Osteoblast (primary cell): ENCODE data around the gene TM4SF1. TPM values are rescaled to one million over a fixed set of nuclear protein-coding genes. Genes with fewer than 3 reads are reported as not detected.
A peak's percentile ranks its signal among the peaks of the same experiment; 100 is the strongest.

ENCODE experiments used
- DNase-seq: peaks from one replicate; pipeline ENCODE4 v3.0.0; 2011; ENCODE audit warnings: low spot score, mixed read lengths; ENCODE audit not compliant: insufficient read length; ENCODE audit errors: missing footprints
- H2AFZ ChIP-seq: 2 replicates; pipeline ENCODE4 v1.6.0; 2011; ENCODE audit warnings: mild to moderate bottlenecking, low read length
- H3K27ac ChIP-seq: 2 replicates; pipeline ENCODE4 v1.5.1; 2011; ENCODE audit warnings: mild to moderate bottlenecking, low read depth, low read length, moderate library complexity
- H3K27me3 ChIP-seq: 2 replicates; pipeline ENCODE4 v1.6.0; 2012; ENCODE audit warnings: mild to moderate bottlenecking, control low read depth, inconsistent platforms, low read length, moderate library complexity; ENCODE audit not compliant: insufficient read depth
- H3K36me3 ChIP-seq: 2 replicates; pipeline ENCODE4 v1.5.1; 2011; ENCODE audit warnings: mild to moderate bottlenecking, low read length, control low read depth, moderate library complexity; ENCODE audit not compliant: insufficient read depth
- H3K4me1 ChIP-seq: 2 replicates; pipeline ENCODE4 v1.5.1; 2011; ENCODE audit warnings: mild to moderate bottlenecking, low read length, control low read depth, moderate library complexity; ENCODE audit not compliant: insufficient read depth
- H3K4me2 ChIP-seq: 2 replicates; pipeline ENCODE4 v1.6.0; 2011; ENCODE audit warnings: mild to moderate bottlenecking, low read length; ENCODE audit not compliant: insufficient read depth
- H3K4me3 ChIP-seq: fragments of 200-600 bp; sonication (generic); 3 replicates; pipeline ENCODE4 v1.5.1; 2012; ENCODE audit warnings: mild to moderate bottlenecking, low read length, inconsistent platforms; ENCODE audit not compliant: insufficient read depth
- H3K79me2 ChIP-seq: 2 replicates; pipeline ENCODE4 v1.6.0; 2012; ENCODE audit warnings: mild to moderate bottlenecking, low read length, control low read depth, inconsistent platforms; ENCODE audit not compliant: insufficient read depth
- H3K9me3 ChIP-seq: 2 replicates; pipeline ENCODE4 v1.5.1; 2011; ENCODE audit warnings: low read depth, low read length, control low read depth
- H4K20me1 ChIP-seq: 2 replicates; pipeline ENCODE4 v1.6.0; 2012; ENCODE audit warnings: mild to moderate bottlenecking, low read length, control low read depth; ENCODE audit not compliant: insufficient read depth
- CTCF ChIP-seq: IDR thresholded peaks from 2 replicates; pipeline ENCODE4 v1.5.1; 2011; ENCODE audit warnings: mild to moderate bottlenecking, low read depth, low read length, moderate library complexity; ENCODE audit errors: extremely low read depth
- total RNA-seq: library from RNA; depleted of rRNA; stranded (reverse); fragments of >200 nt; gene quantifications from 2 replicates; pipeline ENCODE4 v1.2.3, GENCODE V29; 2012

TM4SF1 gene
- total RNA-seq, 1 donor, result 210 TPM

GRCh38 chr3:149384167-149384566, 6.7 kb upstream of the TM4SF1 start:
- H3K4me3 ChIP-seq, result no peak overlapping the region
- peaks cover 54% of the 10 kb centered on the region for H3K4me1 ChIP-seq
- H3K4me2 ChIP-seq, result no peak overlapping the region
- no peaks in the 10 kb centered on the region for H4K20me1 ChIP-seq
- no peak for TF ChIP-seq CTCF
- peaks cover under 1% of the 10 kb centered on the region for H3K79me2 ChIP-seq
- H3K36me3 ChIP-seq, result no peaks in the 10 kb centered on the region
- H3K27ac ChIP-seq, result peak overlapping the region; percentile 96
- DNase-seq, result no peak
- H3K9me3 ChIP-seq, result no peaks in the 10 kb centered on the region
- no peaks in the 10 kb centered on the region for H3K27me3 ChIP-seq
- no peak overlapping the region for H2AFZ ChIP-seq

GRCh38 chr3:149383703-149384102, 6.3 kb upstream of the TM4SF1 start:
- DNase-seq, result no peak
- Histone ChIP-seq H2AFZ (no peak overlapping the region), H3K9me3 (no peaks in the 10 kb centered on the region), H3K36me3 (no peaks in the 10 kb centered on the region), H4K20me1 (no peaks in the 10 kb centered on the region), H3K79me2 (peaks cover 3% of the 10 kb centered on the region), H3K4me1 (peaks cover 57% of the 10 kb centered on the region), H3K27ac (peak overlapping the region; percentile 96), H3K4me2 (no peak overlapping the region), H3K4me3 (no peak overlapping the region), H3K27me3 (no peaks in the 10 kb centered on the region)
- TF ChIP-seq CTCF, result no peak

GRCh38 chr3:149382518-149382917, 5.1 kb upstream of the TM4SF1 start:
- H2AFZ ChIP-seq, result no peak overlapping the region
- H3K4me1 ChIP-seq, result peaks cover 59% of the 10 kb centered on the region
- peak overlapping the region; percentile 54 for H3K4me2 ChIP-seq
- no peak for TF ChIP-seq CTCF
- no peaks in the 10 kb centered on the region for H3K36me3 ChIP-seq
- DNase-seq, result no peak
- H3K27ac ChIP-seq, result peak overlapping the region; percentile 94
- H3K9me3 ChIP-seq, result no peaks in the 10 kb centered on the region
- H3K27me3 ChIP-seq, result no peaks in the 10 kb centered on the region
- H3K4me3 ChIP-seq, result no peak overlapping the region
- H3K79me2 ChIP-seq, result peaks cover 3% of the 10 kb centered on the region
- H4K20me1 ChIP-seq, result no peaks in the 10 kb centered on the region

- peak overlapping the region; percentile 54 for H3K4me2 ChIP-seq
- no peak overlapping the region for H3K4me3 ChIP-seq
- no peaks in the 10 kb centered on the region for H3K27me3 ChIP-seq
- peaks cover 5% of the 10 kb centered on the region for H3K79me2 ChIP-seq
- no peak for TF ChIP-seq CTCF
- H3K9me3 ChIP-seq, result no peaks in the 10 kb centered on the region
- H3K36me3 ChIP-seq, result no peaks in the 10 kb centered on the region
- DNase-seq, result peak; percentile 96
- H4K20me1 ChIP-seq, result no peaks in the 10 kb centered on the region
- peak overlapping the region; percentile 94 for H3K27ac ChIP-seq
- H3K4me1 ChIP-seq, result peaks cover 55% of the 10 kb centered on the region
- H2AFZ ChIP-seq, result no peak overlapping the region
Measured at GRCh38 chr3:149382101-149382467, 4.6 kb upstream of the TM4SF1 start.
